KMS-11 (cell line): Measurements from ENCODE around the gene CTBP1.

Source experiments
- H2AFZ ChIP-seq: fragments of 200-600 bp; sonication (generic); 2 replicates; pipeline ENCODE4 v1.6.1; 2016; ENCODE audit warnings: antibody characterized with exemption, mixed run types, low read depth
- H3K27ac ChIP-seq: fragments of 200-600 bp; sonication (generic); 2 replicates; pipeline ENCODE4 v1.6.1; 2016; ENCODE audit warnings: mild to moderate bottlenecking, mixed run types
- H3K27me3 ChIP-seq: fragments of 200-600 bp; sonication (generic); 2 replicates; pipeline ENCODE4 v1.6.1; 2017; ENCODE audit warnings: mild to moderate bottlenecking, low read depth, mixed run types, moderate library complexity; ENCODE audit not compliant: insufficient read depth
- H3K36me3 ChIP-seq: fragments of 200-600 bp; sonication (generic); 2 replicates; pipeline ENCODE4 v1.6.1; 2017; ENCODE audit warnings: mild to moderate bottlenecking, mixed run types; ENCODE audit not compliant: insufficient read depth
- H3K4me1 ChIP-seq: fragments of 200-600 bp; sonication (generic); 2 replicates; pipeline ENCODE4 v1.6.1; 2016; ENCODE audit warnings: mild to moderate bottlenecking, low read depth, mixed run types; ENCODE audit not compliant: poor library complexity, severe bottlenecking
- H3K4me2 ChIP-seq: fragments of 200-600 bp; sonication (generic); 2 replicates; pipeline ENCODE4 v1.7.0; 2016; ENCODE audit warnings: mild to moderate bottlenecking, mixed run types
- H3K4me3 ChIP-seq: fragments of 200-600 bp; sonication (generic); IDR thresholded peaks from 2 replicates; pipeline ENCODE4 v1.6.1; 2017; ENCODE audit warnings: low read depth, low read length, mixed read lengths; ENCODE audit not compliant: insufficient read depth
- H3K79me2 ChIP-seq: fragments of 200-600 bp; sonication (generic); 2 replicates; pipeline ENCODE4 v1.6.1; 2016; ENCODE audit warnings: low read depth, mixed run types; ENCODE audit not compliant: insufficient read depth
- H3K9ac ChIP-seq: fragments of 200-600 bp; sonication (generic); 2 replicates; pipeline ENCODE4 v1.6.1; 2016; ENCODE audit warnings: mild to moderate bottlenecking, mixed run types
- H4K20me1 ChIP-seq: fragments of 200-600 bp; sonication (generic); 2 replicates; pipeline ENCODE4 v1.6.1; 2016; ENCODE audit warnings: mild to moderate bottlenecking, mixed run types; ENCODE audit not compliant: insufficient read depth
- CTCF ChIP-seq: fragments of 200-600 bp; sonication (generic); conservative IDR thresholded peaks from 2 replicates; pipeline ENCODE4 v1.6.1; 2017; ENCODE audit warnings: low read depth, mild to moderate bottlenecking, antibody characterized with exemption, low read length, moderate library complexity, mixed read lengths

Gene CTBP1

GRCh38 chr4:1244978-1245471 lies 3.9 kb downstream of the CTBP1 start:
- Histone ChIP-seq H2AFZ (no peak overlapping the region), H3K36me3 (no peaks in the 10 kb centered on the region), H3K4me3 (no peak overlapping the region), H3K4me1 (no peaks in the 10 kb centered on the region), H3K27ac (no peak overlapping the region), H3K9ac (no peak overlapping the region), H3K79me2 (peaks cover 56% of the 10 kb centered on the region), H4K20me1 (no peaks in the 10 kb centered on the region), H3K4me2 (no peak overlapping the region), H3K27me3 (no peaks in the 10 kb centered on the region)
- no peak for TF ChIP-seq CTCF

- H3K27ac ChIP-seq, result no peak overlapping the region
- H3K4me1 ChIP-seq, result no peaks in the 10 kb centered on the region
- H3K4me3 ChIP-seq, result no peak overlapping the region
- no peaks in the 10 kb centered on the region for H4K20me1 ChIP-seq
- no peaks in the 10 kb centered on the region for H3K36me3 ChIP-seq
- peaks cover 56% of the 10 kb centered on the region for H3K79me2 ChIP-seq
- no peak for TF ChIP-seq CTCF
- H3K4me2 ChIP-seq, result no peak overlapping the region
- no peaks in the 10 kb centered on the region for H3K27me3 ChIP-seq
- no peak overlapping the region for H3K9ac ChIP-seq
- H2AFZ ChIP-seq, result no peak overlapping the region
Measured at GRCh38 chr4:1244081-1244977, 4.6 kb downstream of the CTBP1 start.

- H3K4me1 ChIP-seq, result no peaks in the 10 kb centered on the region
- H3K27me3 ChIP-seq, result no peaks in the 10 kb centered on the region
- TF ChIP-seq CTCF, result no peak
- peaks cover 56% of the 10 kb centered on the region for H3K79me2 ChIP-seq
- H2AFZ ChIP-seq, result no peak overlapping the region
- no peak overlapping the region for H3K4me2 ChIP-seq
- H3K9ac ChIP-seq, result no peak overlapping the region
- no peaks in the 10 kb centered on the region for H3K36me3 ChIP-seq
- H4K20me1 ChIP-seq, result no peaks in the 10 kb centered on the region
- H3K4me3 ChIP-seq, result no peak overlapping the region
- no peak overlapping the region for H3K27ac ChIP-seq
Measured at GRCh38 chr4:1243451-1244080, 5.4 kb downstream of the CTBP1 start.

- no peak for TF ChIP-seq CTCF
- H4K20me1 ChIP-seq, result no peaks in the 10 kb centered on the region
- no peaks in the 10 kb centered on the region for H3K4me1 ChIP-seq
- H3K27me3 ChIP-seq, result no peaks in the 10 kb centered on the region
- H2AFZ ChIP-seq, result no peak overlapping the region
- no peak overlapping the region for H3K9ac ChIP-seq
- H3K36me3 ChIP-seq, result no peaks in the 10 kb centered on the region
- no peak overlapping the region for H3K4me3 ChIP-seq
- H3K79me2 ChIP-seq, result peaks cover 55% of the 10 kb centered on the region
- H3K27ac ChIP-seq, result no peak overlapping the region
- no peak overlapping the region for H3K4me2 ChIP-seq
Measured at GRCh38 chr4:1242506-1243450, 6.2 kb downstream of the CTBP1 start.
